Stimulated activated naive CD8-positive, alpha-beta T cell treated with anti-CD3 and anti-CD28 coated beads, Interleukin-15, Interleukin-2, amounts not matched to agents 100 ng/mL and 50 ng/mL, for 24 hours (primary cell): ENCODE measurements around the gene ACSM6.
"Not testable (repeated sequence)": the region's sequence is repeated elsewhere in the genome, so short reads cannot be mapped to it uniquely, and the experiment has no call there.

ENCODE experiments used
- H3K27ac Mint-ChIP-seq: one replicate; pipeline ENCODE4 v1.8.0; 2021; ENCODE audit warnings: mild to moderate bottlenecking, mixed read lengths
- H3K27me3 Mint-ChIP-seq: one replicate; pipeline ENCODE4 v1.8.0; 2021; ENCODE audit warnings: mixed read lengths
- H3K36me3 Mint-ChIP-seq: one replicate; pipeline ENCODE4 v1.8.0; 2021; ENCODE audit warnings: low read depth, mixed read lengths
- H3K4me1 Mint-ChIP-seq: one replicate; pipeline ENCODE4 v1.8.0; 2021; ENCODE audit warnings: low read depth, mixed read lengths
- H3K4me3 Mint-ChIP-seq: one replicate; pipeline ENCODE4 v1.8.0; 2021; ENCODE audit warnings: mild to moderate bottlenecking, mixed read lengths
- H3K9me3 Mint-ChIP-seq: one replicate; pipeline ENCODE4 v1.8.0; 2021; ENCODE audit warnings: mixed read lengths

The ACSM6 gene

DNA sequence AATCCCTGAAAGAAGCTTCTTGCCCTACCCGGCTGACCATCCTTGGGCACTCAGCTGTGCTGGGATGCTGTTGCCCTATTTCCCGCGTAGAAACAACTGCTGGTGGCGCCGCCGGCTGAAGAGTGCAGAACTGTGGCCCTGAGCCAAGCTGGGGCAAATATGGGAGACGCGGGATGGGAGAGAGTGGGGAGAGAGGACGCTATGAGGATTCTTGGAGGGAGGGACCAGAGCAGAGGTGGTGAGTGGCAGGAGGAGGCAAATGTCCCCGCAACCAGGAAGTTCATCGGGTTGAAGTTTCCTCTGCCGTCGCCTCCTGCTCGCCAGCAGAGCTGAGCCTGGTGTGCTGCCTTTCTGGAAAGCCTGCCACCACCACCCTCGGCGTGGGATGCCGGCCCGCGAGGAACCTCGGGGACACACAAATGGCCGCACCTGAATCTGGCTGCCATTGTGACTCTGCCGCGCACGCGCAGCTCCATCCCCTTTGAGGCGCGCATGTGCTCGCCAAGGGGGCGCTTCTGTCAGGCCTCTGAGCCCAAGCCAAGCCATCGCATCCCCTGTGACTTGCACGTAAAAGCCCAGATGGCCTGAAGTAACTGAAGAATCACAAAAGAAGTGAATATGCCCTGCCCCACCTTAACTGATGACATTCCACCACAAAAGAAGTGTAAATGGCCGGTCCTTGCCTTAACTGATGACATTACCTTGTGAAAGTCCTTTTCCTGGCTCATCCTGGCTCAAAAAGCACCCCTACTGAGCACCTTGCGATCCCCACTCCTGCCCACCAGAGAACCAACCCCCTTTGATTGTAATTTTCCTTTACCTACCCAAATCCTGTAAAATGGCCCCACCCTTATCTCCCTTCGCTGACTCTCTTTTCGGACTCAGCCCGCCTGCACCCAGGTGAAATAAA is 36.9 kb downstream of the ACSM6 start:
- H3K36me3 Mint-ChIP-seq, H3K27me3 Mint-ChIP-seq, H3K9me3 Mint-ChIP-seq: not testable (repeated sequence)
- peak overlapping the region; percentile 72 for H3K4me3 Mint-ChIP-seq
- H3K27ac Mint-ChIP-seq: peak overlapping the region; percentile 71
- peaks cover 27% of the 10 kb centered on the region for H3K4me1 Mint-ChIP-seq

DNA sequence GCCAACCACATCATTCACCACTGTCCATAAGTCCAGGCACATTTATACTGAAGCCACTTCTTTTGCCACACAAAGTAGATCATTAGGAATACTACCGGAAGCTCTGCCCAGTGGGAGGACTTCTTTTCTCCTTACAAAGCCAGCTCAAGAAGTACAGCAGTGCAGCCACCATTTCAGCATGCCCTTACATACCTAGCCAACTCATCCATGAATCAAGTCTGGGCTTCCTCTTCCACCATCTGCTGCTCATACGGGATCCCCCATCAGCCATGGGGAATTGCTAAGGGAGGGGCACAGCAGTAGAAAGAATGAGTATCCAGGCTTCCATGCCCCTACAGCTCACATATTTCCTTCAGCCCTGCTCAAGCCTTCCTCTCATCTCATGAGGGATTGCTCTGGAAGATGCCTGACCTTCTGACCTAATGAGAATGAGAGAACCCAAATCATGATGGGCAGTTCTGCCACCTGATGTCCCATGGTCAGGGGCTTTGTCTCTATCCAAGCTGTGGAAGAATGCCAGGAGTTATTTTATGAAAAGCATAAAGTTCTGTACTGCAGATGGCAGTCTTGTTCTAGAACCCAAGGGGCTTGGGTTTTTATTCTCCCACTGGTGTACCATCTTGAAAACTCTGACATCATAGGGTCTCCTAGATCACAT is 39.5 kb downstream of the ACSM6 start:
- Mint-ChIP-seq H3K4me3 (no peak overlapping the region), H3K27me3 (no peaks in the 10 kb centered on the region), H3K27ac (no peak overlapping the region)

DNA sequence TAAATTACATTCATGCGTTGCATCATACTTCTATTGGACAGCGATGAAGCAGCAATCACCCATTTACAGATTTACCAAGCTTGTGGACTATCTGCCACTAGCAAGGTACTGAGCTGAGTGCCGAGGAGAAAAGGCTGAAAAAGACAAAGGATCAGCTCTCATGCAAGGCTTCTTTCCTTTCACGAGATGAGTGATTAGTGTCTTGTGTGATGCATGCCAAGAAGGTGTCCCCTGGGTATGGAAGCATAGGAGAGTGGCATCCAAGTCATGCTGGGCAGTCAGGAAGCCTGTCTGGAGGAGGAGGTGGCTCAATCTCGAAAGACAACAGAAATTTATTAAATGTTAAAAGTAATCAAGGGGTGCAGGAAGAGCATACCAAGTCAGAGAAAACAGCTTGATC is 40.9 kb downstream of the ACSM6 start:
- no peaks in the 10 kb centered on the region for H3K36me3 Mint-ChIP-seq
- H3K27me3 Mint-ChIP-seq: peaks cover 4% of the 10 kb centered on the region
- peaks cover 42% of the 10 kb centered on the region for H3K4me1 Mint-ChIP-seq
- H3K4me3 Mint-ChIP-seq: no peak overlapping the region
- H3K9me3 Mint-ChIP-seq: no peaks in the 10 kb centered on the region
- no peak overlapping the region for H3K27ac Mint-ChIP-seq

More for the DNA sequence above, 39.5 kb downstream of the ACSM6 start:
- Mint-ChIP-seq H3K4me1 (peaks cover 43% of the 10 kb centered on the region), H3K36me3 (no peaks in the 10 kb centered on the region), H3K9me3 (no peaks in the 10 kb centered on the region)

DNA sequence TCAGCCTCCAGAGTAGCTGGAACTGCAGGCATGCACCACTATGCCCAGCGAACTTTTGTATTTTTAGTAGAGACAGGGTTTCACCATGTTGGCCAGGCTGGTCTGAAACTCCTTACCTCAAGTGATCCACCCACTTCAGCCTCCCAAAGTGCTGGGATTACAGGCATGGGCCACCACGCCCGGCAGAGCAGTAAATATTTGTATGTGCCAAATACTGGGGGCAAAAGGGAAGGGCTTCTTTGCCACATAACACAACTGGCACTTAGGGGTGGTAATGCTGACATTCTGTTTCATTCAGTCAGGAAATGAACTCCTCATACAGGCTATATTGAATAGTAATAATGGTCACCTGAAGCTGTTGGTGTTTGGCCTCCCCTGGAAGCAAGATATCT is 41.6 kb downstream of the ACSM6 start:
- peaks cover 4% of the 10 kb centered on the region for H3K27me3 Mint-ChIP-seq
- peaks cover 4% of the 10 kb centered on the region for H3K36me3 Mint-ChIP-seq
- peak overlapping the region; percentile 78 for H3K27ac Mint-ChIP-seq
- no peak overlapping the region for H3K4me3 Mint-ChIP-seq
- peaks cover 35% of the 10 kb centered on the region for H3K4me1 Mint-ChIP-seq
- no peaks in the 10 kb centered on the region for H3K9me3 Mint-ChIP-seq

DNA sequence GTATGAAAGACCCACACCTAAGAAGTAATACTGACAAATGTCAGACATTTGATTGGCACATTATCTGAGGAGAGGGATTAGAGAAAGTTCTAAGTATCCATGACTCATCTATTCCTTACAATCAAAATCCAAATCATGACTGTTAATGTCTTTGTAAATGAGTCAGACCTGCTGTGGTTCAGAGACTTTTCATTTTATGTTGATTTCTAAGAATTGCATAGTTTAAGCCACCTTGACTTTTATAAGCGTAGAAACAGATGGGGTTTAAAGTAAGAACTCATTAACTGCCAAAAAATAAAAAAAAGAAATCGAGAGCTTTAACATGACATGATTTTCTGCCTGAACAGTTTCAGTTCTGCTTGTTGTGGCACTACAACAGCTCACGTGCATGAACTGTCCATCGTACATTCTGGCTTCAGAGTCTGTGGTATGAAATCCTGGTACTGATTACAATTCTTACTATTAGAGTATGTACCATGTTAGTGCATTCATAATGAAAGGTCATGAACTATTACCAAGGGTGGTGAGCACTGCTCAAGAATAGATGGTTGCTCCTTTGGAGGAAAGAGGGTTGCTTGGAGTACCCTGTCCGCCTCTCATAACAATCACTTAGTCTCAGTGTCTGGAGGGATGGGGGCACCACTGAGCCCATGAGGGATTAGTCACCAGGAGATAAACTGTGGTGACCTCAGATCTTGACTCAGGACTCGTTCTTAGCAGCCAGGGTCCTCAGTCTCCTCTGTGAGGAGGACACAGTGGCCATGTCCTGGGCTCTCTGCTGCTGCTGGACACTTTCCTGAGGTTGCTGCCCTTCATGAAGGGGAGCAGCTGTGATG is 42.2 kb downstream of the ACSM6 start:
- Mint-ChIP-seq H3K27ac (peak overlapping the region; percentile 78), H3K4me1 (peaks cover 29% of the 10 kb centered on the region), H3K27me3 (peaks cover 4% of the 10 kb centered on the region), H3K36me3 (peaks cover 4% of the 10 kb centered on the region), H3K4me3 (peak overlapping the region; percentile 28), H3K9me3 (no peaks in the 10 kb centered on the region)

DNA sequence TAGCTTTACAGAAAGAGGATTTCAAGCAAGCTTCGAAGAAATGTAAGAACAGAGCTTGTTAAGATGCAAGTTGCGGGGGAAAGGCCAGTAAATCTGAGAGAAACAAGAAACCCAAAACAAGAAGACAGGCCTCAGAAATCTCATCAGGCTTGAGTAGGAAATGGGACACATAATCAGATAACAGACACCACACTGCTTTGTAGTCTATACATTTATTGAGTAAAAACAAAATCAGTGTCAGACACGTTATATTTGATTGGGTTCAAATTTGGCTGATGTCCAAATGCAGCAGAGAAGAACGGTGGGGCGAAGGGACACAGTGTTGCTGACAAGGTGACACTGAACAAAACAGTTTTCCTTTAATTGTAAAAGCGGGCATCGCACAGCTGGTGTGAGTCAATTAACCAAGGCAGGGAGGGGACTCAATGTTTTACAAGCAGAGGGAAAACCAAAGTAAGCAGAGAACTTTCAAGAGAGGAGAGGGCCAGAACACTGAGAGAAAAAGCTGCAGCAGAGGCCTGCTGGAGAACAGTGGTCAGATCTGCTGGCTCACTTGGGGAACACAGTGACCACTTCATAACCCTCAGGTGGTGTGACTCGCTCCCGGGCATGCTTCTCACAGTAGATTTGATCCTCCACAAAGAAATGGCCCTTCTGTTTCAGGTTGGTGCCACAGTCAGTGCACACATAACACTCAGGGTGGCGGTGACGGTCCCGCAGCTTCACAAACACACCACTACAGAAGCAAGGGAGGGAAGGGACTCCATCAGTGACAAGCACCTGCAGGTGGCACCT is 43.5 kb downstream of the ACSM6 start:
- Mint-ChIP-seq H3K9me3 (no peaks in the 10 kb centered on the region), H3K4me1 (peaks cover 27% of the 10 kb centered on the region), H3K4me3 (no peak overlapping the region), H3K27me3 (peaks cover 4% of the 10 kb centered on the region), H3K36me3 (peaks cover 4% of the 10 kb centered on the region), H3K27ac (no peak overlapping the region)

DNA sequence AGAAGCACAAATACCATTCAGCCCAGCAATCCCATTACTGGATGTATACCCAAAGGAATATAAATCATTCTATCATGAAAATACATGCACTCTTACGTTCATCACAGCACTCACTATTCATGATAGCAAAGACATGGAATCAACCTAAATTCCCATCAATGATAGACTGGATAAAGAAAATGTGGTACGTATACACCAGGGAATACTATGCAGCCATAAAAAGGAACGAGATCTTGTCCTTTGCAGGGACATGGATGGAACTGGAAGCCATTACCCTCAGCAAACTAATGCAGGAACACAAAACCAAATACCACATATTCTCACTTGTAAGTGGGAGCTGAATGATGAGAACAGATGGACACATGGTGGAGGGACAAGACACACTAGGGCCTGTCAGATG is 46.1 kb downstream of the ACSM6 start:
- not testable (repeated sequence) for H3K36me3 Mint-ChIP-seq, H3K27me3 Mint-ChIP-seq, H3K4me3 Mint-ChIP-seq, H3K27ac Mint-ChIP-seq, H3K9me3 Mint-ChIP-seq
- peaks cover 25% of the 10 kb centered on the region for H3K4me1 Mint-ChIP-seq

DNA sequence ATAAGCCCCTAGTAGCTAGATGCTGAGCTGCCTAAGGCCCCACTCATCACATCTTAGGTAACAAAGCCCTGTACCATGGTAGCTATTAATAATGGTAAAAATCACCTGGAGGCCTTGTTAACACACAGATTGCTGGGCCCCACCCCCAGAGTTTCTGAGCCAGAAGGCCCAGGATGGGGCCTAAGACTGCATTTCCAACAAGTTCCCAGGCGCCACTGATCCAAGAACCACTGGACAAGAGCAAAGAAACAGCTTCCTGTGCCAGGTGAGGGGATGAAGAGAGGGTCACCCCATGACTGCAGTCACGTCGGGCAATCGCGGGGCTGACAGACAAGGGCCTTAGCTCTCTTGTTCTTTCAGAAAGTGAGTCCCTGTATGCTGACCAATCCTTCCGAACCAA is 46.8 kb downstream of the ACSM6 start:
- H3K4me3 Mint-ChIP-seq: no peak overlapping the region
- H3K27me3 Mint-ChIP-seq: peaks cover 4% of the 10 kb centered on the region
- H3K27ac Mint-ChIP-seq: no peak overlapping the region
- peaks cover 4% of the 10 kb centered on the region for H3K36me3 Mint-ChIP-seq
- peaks cover 18% of the 10 kb centered on the region for H3K4me1 Mint-ChIP-seq
- H3K9me3 Mint-ChIP-seq: no peaks in the 10 kb centered on the region

DNA sequence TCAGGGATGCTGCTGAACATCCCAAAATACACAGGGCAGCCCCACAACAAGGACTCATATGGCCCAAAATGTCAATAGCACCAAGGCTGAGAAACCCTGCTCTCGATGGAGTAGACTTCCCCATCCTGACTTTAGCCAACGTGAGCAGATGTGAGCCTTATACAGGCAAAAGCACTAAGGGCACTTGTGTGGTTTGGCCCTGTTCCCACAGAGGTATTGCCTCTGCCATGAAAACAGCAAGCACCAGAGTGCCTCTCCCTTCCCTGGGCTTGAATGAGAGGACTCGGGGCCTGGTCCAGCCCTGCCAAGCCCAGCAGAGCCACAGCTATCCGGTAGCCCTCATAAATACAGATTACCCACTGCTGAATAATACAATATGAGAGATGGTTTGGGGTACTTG is 47.5 kb downstream of the ACSM6 start:
- Mint-ChIP-seq H3K9me3 (no peaks in the 10 kb centered on the region), H3K4me3 (no peak overlapping the region), H3K4me1 (peaks cover 11% of the 10 kb centered on the region), H3K36me3 (peaks cover 4% of the 10 kb centered on the region), H3K27ac (no peak overlapping the region), H3K27me3 (peaks cover 4% of the 10 kb centered on the region)

DNA sequence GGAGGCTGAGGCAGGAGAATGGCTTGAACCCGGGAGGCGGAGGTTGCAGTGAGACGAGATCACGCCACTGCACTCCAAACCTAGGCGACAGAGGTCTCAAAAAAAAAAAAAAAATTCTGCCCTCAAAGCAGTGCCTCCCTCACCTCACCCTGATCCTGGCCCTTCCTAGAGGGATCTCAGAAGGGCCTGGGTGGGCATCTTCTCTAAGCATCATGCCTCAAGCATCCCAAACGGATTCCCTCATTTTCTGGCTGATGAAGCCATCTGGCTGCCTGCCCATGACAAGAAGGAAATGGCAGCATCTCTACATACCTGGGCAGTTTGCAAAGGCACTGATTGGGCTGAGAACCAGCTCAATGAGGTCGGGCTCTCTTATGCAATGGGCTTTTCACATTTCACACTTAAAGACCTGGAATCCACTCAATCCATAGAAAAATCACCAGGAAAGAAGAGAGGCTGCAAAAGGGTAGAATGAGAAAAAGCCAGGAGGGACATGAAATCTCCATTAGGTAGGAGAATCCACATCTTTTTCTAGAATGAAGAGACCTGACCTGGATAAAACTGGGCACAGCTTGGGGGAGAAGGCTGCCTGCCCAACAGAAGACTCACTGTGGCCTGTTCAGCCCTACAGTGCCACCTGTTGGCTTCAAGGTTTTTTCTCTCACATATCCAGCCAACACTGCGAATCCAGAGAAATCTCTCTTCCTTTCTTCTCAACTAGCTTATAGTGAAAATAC is 48.7 kb downstream of the ACSM6 start:
- Mint-ChIP-seq H3K9me3 (no peaks in the 10 kb centered on the region), H3K27me3 (peaks cover 4% of the 10 kb centered on the region), H3K36me3 (peaks cover 4% of the 10 kb centered on the region), H3K27ac (no peak overlapping the region), H3K4me1 (no peaks in the 10 kb centered on the region), H3K4me3 (no peak overlapping the region)

DNA sequence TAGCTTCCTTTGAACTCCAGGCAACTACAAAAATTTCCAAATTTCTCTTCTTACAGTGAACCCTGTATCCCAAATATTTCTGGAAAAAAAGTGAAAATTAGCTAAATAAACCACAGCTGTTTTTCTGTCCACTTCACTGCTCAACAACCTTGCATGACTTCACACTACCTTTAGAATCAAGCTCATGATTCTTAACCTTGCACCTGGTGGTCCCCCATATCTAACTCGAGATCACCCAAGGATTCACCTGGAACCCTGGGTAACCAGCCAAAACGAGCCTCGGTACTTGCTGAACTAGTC is 49.2 kb downstream of the ACSM6 start:
- H3K4me1 Mint-ChIP-seq: no peaks in the 10 kb centered on the region
- no peak overlapping the region for H3K27ac Mint-ChIP-seq
- H3K4me3 Mint-ChIP-seq: no peak overlapping the region
- H3K36me3 Mint-ChIP-seq: peaks cover 4% of the 10 kb centered on the region
- H3K9me3 Mint-ChIP-seq: no peaks in the 10 kb centered on the region
- peaks cover 4% of the 10 kb centered on the region for H3K27me3 Mint-ChIP-seq

DNA sequence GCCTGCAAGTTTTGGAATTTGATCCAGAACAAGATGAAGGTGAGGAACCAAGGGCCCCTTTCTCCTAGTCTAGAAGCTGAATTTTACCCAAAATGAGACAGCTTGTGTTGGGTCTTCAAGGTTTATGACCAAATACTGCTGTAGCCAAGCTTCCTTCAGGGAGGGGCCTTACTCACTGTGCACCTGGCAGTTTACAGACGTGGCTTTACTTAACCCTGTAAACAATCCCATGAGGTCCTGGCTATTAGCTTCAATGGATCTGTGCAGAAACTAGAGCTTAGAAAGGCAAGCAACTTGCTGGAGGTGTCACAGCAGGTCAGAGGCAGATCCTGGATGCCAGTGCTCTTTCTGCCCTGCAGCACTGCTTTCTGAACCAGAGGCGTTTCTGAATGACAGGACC is 50.1 kb downstream of the ACSM6 start:
- Mint-ChIP-seq H3K9me3 (no peaks in the 10 kb centered on the region), H3K4me3 (no peak overlapping the region), H3K27me3 (no peaks in the 10 kb centered on the region), H3K27ac (no peak overlapping the region), H3K4me1 (no peaks in the 10 kb centered on the region), H3K36me3 (peaks cover 4% of the 10 kb centered on the region)

DNA sequence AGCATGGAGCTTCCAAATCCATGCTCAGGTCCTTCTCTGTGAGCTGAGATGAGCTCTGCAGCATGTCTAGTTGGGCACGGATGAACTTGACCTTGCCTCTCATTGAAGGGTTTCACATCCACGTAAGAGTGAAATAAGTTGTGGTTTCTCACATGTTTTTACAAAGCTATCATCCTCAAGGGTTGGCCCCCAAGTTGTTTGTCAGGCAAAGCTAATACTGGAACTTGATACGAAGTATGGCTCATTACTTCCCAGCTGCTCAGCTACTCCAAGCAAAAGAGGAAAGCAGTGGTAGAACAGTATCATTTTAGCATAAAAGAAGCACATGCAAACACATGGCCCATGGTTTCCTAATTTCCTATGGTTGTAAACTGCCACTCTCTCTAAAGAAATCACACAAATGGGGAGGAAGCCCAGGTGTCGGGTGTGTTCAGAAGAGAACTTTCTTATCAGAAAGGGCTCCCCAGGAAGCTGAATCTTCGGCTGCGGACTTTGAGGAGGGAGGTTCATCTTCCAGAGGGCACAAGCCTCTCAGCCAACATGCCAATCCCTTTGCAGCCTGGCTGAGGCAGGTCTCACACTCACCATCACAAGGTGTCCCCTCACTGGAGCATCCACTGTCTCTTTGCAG is 51.5 kb downstream of the ACSM6 start:
- H3K4me3 Mint-ChIP-seq: no peak overlapping the region
- no peaks in the 10 kb centered on the region for H3K9me3 Mint-ChIP-seq
- H3K36me3 Mint-ChIP-seq: no peaks in the 10 kb centered on the region
- no peaks in the 10 kb centered on the region for H3K4me1 Mint-ChIP-seq
- no peak overlapping the region for H3K27ac Mint-ChIP-seq
- H3K27me3 Mint-ChIP-seq: no peaks in the 10 kb centered on the region
